GM12874 (cell line): Measurements from ENCODE around the gene ZBTB46.

ENCODE experiments used
- CTCF ChIP-seq: IDR thresholded peaks from 2 replicates; pipeline ENCODE4 v1.5.1; 2011; ENCODE audit warnings: low read depth, mild to moderate bottlenecking, control low read depth, low read length, moderate library complexity; ENCODE audit not compliant: insufficient read depth

The ZBTB46 gene

GRCh38 chr20:63702751-63703470 is 128.2 kb downstream of the ZBTB46 start:
- TF ChIP-seq CTCF: no peak

DNA sequence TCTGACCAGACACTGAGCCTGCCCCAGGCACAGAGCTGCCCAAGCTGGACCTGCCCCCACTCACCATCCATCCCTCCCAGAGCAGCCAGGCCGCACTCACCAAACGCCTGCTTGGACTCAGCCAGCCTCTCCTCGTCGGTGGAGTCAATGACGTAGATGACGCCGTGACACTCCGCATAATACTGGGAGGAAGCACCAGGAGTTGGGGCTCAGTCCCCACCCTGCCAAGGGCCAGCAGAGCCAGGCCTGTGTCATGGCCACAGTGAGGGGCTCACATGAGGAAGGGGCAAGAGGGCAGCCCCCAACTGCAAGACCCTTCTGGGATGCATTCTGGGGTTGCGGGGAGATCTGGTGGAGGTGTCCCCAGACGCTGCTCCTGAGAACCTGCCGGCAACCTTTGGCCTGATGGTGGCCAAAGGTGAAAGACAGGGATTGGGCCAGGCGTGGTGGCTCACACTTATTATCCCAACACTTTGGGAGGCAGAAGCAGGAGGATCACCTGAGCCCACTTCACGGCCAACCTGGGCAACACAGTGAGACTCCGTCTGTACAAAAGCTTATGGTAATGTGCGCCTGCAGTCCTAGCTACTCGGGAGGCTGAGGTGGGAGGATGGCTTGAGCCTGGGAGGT is 128.9 kb downstream of the ZBTB46 start:
- TF ChIP-seq CTCF: no peak

DNA sequence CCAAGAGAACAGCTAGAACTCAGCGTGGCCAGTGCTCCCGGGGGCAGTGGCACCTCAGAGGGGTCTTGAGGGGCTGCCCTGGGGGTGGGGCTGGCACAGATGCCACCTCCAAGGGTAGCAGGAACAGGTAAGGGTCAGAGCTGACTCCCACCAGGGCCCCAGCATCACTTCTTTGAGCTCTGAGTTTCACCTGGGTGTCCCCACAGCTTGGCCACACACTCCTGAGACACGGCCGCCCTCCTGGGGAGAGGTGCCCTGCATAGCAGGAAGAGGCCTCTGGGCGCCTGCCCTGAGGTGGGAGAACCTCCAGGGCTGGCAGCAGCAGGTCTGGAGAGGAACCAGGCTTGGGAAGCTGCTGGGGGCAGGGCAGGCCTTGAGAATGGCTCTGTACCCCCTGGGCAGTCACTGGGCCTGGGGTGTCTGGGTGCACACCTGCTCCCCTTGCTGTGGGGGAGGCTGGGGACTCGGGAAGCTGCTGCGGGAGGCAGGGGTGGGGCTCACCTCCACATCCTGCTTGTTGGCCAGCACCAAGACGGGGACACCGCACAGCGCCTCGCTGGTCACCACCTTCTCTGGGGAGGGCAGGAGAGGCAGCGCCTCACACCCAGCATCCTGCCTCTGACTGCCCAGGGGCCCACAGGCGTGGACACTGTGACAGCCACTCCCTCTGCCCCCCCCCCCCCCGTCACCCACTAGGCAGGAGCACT is 129.6 kb downstream of the ZBTB46 start:
- TF ChIP-seq CTCF: no peak

DNA sequence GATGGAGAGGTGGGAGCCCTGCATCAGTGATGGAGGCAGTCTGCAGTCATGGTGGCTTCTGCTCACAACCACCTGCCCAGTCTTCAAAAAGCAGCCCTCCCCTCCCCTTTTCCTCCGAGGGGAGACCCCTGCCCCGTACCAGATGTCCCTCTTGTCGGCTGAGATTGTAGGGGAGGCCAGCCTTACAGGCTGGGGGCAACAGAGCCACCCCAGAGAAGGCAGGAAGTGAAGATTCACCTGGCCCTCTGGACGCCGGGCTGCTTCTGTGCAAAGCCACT is 130.1 kb downstream of the ZBTB46 start:
- no peak for TF ChIP-seq CTCF

GRCh38 chr20:63700199-63701050 is 130.6 kb downstream of the ZBTB46 start:
- TF ChIP-seq CTCF: no peak

DNA sequence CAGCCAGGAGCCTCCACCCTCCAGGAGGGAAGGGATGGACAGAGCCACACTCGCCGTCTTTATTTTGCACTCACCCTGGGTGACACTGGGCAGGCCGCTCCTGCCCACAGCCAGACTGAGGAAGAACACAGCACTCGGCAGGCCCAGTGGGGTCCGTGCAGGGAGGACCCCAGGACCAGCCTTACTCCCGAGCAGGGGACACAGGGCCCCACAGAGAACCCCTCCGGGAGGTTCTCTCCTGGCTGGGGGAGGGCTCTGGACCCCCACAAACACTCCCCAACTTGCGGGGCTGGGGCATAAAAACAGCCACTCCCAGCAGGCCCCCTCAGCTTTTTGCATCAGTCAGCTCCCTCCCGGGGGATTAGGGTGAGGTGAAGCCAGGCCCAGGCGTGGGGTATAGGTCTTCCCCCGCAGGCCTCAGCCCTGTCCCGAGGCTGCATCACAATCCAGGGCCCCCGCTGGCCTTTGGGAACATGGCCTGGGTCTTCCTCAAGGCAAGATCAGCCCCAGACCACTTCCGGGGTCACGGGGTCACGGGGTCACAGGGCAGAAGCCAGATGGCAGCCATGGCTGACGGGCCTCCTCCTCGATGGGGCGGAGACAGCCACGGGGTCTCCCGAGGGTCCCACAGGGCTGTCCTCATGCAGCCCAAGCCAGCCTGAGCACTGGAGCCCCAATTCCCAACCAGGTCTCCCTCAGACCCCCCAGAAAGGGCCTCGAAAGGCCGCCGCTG is 131.4 kb downstream of the ZBTB46 start:
- TF ChIP-seq CTCF: no peak
